WTC11 (cell line): ENCODE measurements around the gene HLCS. TPM values are rescaled to one million over a fixed set of nuclear protein-coding genes. Genes with fewer than 3 reads are reported as not detected.

Source experiments
- ATAC-seq: fragments of 200-7000 bp; cut with Tn5 transposase; 2 replicates; pipeline ENCODE4 v1.10.0; 2021; ENCODE audit warnings: mild to moderate bottlenecking, moderate library complexity
- CTCF ChIA-PET: fragments of 300-600 bp; sonication (Branson Sonifier 250); formaldehyde crosslinking; loops from one replicate; lab custom pipeline; 2021; ENCODE audit warnings: antibody characterized with exemption; lab: Charles Lee
- POLR2A ChIA-PET: fragments of 350-600 bp; sonication (Branson Sonifier 250); formaldehyde crosslinking; loops from one replicate; lab custom pipeline; 2021; ENCODE audit warnings: antibody characterized with exemption; lab: Charles Lee
- DNase-seq: peaks from one replicate; pipeline ENCODE4 v3.0.0; 2021; ENCODE audit warnings: low spot score
- H3K27ac Mint-ChIP-seq: 2 replicates; pipeline ENCODE4 v1.8.0; 2021; ENCODE audit warnings: mixed read lengths
- H3K27me3 Mint-ChIP-seq: 2 replicates; pipeline ENCODE4 v1.8.0; 2021; ENCODE audit warnings: low read depth, mild to moderate bottlenecking, moderate library complexity, mixed read lengths
- H3K36me3 Mint-ChIP-seq: 2 replicates; pipeline ENCODE4 v1.8.0; 2021; ENCODE audit warnings: mixed read lengths
- H3K4me1 Mint-ChIP-seq: 2 replicates; pipeline ENCODE4 v1.8.0; 2022; ENCODE audit warnings: mixed read lengths
- H3K4me3 Mint-ChIP-seq: 2 replicates; pipeline ENCODE4 v1.8.0; 2021; ENCODE audit warnings: mild to moderate bottlenecking, moderate library complexity, mixed read lengths
- H3K9me3 Mint-ChIP-seq: 2 replicates; pipeline ENCODE4 v1.8.0; 2021; ENCODE audit warnings: mixed read lengths
- CBFB ChIP-seq: sonication (generic); formaldehyde crosslinking; IDR thresholded peaks from 2 replicates; pipeline ENCODE4 v1.8.1; 2022; ENCODE audit warnings: mild to moderate bottlenecking, low read depth, missing genetic modification reagents
- CDX4 ChIP-seq: fragments of 250-450 bp; sonication (Bioruptor Pico); IDR thresholded peaks from 2 replicates; pipeline ENCODE4 v1.9.0; 2021; ENCODE audit warnings: moderate library complexity, mild to moderate bottlenecking, inconsistent platforms, borderline replicate concordance
- ELF4 ChIP-seq: sonication (generic); formaldehyde crosslinking; IDR thresholded peaks from 2 replicates; pipeline ENCODE4 v1.8.1; 2022; ENCODE audit warnings: low read depth, mild to moderate bottlenecking, moderate library complexity, missing genetic modification reagents
- FOXP1 ChIP-seq: sonication (generic); formaldehyde crosslinking; IDR thresholded peaks from 2 replicates; pipeline ENCODE4 v1.8.0; 2022; ENCODE audit warnings: missing genetic modification reagents, mild to moderate bottlenecking, moderate library complexity, borderline replicate concordance
- FOXP4 ChIP-seq: sonication (generic); formaldehyde crosslinking; IDR thresholded peaks from 2 replicates; pipeline ENCODE4 v1.8.0; 2022; ENCODE audit warnings: mild to moderate bottlenecking, missing genetic modification reagents
- HMGA2 ChIP-seq: fragments of 250-450 bp; sonication (Bioruptor Pico); IDR thresholded peaks from 2 replicates; pipeline ENCODE4 v1.4.0; 2021; ENCODE audit warnings: mild to moderate bottlenecking, moderate library complexity
- HMGXB4 ChIP-seq: sonication (generic); formaldehyde crosslinking; IDR thresholded peaks from 2 replicates; pipeline ENCODE4 v1.8.1; 2023; ENCODE audit warnings: mild to moderate bottlenecking, moderate library complexity, missing genetic modification reagents
- JUN ChIP-seq: sonication (generic); formaldehyde crosslinking; IDR thresholded peaks from 2 replicates; pipeline ENCODE4 v1.8.0; 2023; ENCODE audit warnings: mild to moderate bottlenecking, missing genetic modification reagents
- MYBL2 ChIP-seq: sonication (generic); formaldehyde crosslinking; IDR thresholded peaks from 2 replicates; pipeline ENCODE4 v1.8.1; 2023; ENCODE audit warnings: mild to moderate bottlenecking, moderate library complexity, missing genetic modification reagents
- NFE2L1 ChIP-seq: sonication (generic); formaldehyde crosslinking; IDR thresholded peaks from 2 replicates; pipeline ENCODE4 v1.8.1; 2023; ENCODE audit warnings: missing genetic modification reagents
- NR1H2 ChIP-seq: sonication (generic); formaldehyde crosslinking; IDR thresholded peaks from 2 replicates; pipeline ENCODE4 v1.9.0; 2021; ENCODE audit warnings: mild to moderate bottlenecking, moderate library complexity, missing genetic modification reagents
- NR2C2 ChIP-seq: sonication (generic); formaldehyde crosslinking; IDR thresholded peaks from 2 replicates; pipeline ENCODE4 v1.8.0; 2022; ENCODE audit warnings: mild to moderate bottlenecking, missing genetic modification reagents
- OVOL2 ChIP-seq: fragments of 250-450 bp; sonication (Bioruptor Pico); IDR thresholded peaks from 2 replicates; pipeline ENCODE4 v1.9.0; 2021; ENCODE audit warnings: mild to moderate bottlenecking, borderline replicate concordance
- RORB ChIP-seq: fragments of 250-450 bp; sonication (Bioruptor Pico); IDR thresholded peaks from 2 replicates; pipeline ENCODE4 v1.9.0; 2021; ENCODE audit warnings: mild to moderate bottlenecking
- SOX15 ChIP-seq: fragments of 250-450 bp; sonication (Bioruptor Pico); IDR thresholded peaks from 2 replicates; pipeline ENCODE4 v1.9.0; 2021; ENCODE audit warnings: mild to moderate bottlenecking
- TCF7 ChIP-seq: sonication (generic); formaldehyde crosslinking; IDR thresholded peaks from 2 replicates; pipeline ENCODE4 v1.8.0; 2022; ENCODE audit warnings: mild to moderate bottlenecking, low read depth, missing genetic modification reagents, moderate library complexity
- TEAD1 ChIP-seq: sonication (generic); formaldehyde crosslinking; IDR thresholded peaks from 2 replicates; pipeline ENCODE4 v1.8.0; 2022; ENCODE audit warnings: mild to moderate bottlenecking, missing genetic modification reagents
- TP53 ChIP-seq: sonication (generic); formaldehyde crosslinking; IDR thresholded peaks from 2 replicates; pipeline ENCODE4 v1.8.1; 2023; ENCODE audit warnings: mild to moderate bottlenecking, missing genetic modification reagents
- USF1 ChIP-seq: sonication (generic); formaldehyde crosslinking; IDR thresholded peaks from 2 replicates; pipeline ENCODE4 v1.8.0; 2022; ENCODE audit warnings: mild to moderate bottlenecking, missing genetic modification reagents
- USF2 ChIP-seq: sonication (generic); formaldehyde crosslinking; IDR thresholded peaks from 2 replicates; pipeline ENCODE4 v1.8.1; 2023; ENCODE audit warnings: mild to moderate bottlenecking, missing genetic modification reagents, moderate library complexity
- ZMAT4 ChIP-seq: fragments of 250-450 bp; sonication (Bioruptor Pico); IDR thresholded peaks from 2 replicates; pipeline ENCODE4 v1.9.0; 2021; ENCODE audit warnings: mild to moderate bottlenecking
- ZNF263 ChIP-seq: sonication (generic); formaldehyde crosslinking; IDR thresholded peaks from 2 replicates; pipeline ENCODE4 v1.8.1; 2022; ENCODE audit warnings: low read depth, mild to moderate bottlenecking, moderate library complexity, missing genetic modification reagents
- ZNF423 ChIP-seq: fragments of 250-450 bp; sonication (Bioruptor Pico); IDR thresholded peaks from 2 replicates; pipeline ENCODE4 v2.1.2; 2022; ENCODE audit warnings: mild to moderate bottlenecking, moderate library complexity
- ZSCAN18 ChIP-seq: fragments of 250-450 bp; sonication (Bioruptor Pico); IDR thresholded peaks from 2 replicates; pipeline ENCODE4 v2.1.2; 2022; ENCODE audit warnings: mild to moderate bottlenecking, moderate library complexity
- total RNA-seq: library from RNA; stranded (reverse); gene quantifications from 3 replicates; pipeline ENCODE4 v1.2.3, GENCODE V29; 2021

HLCS gene
- total RNA-seq, 1 experiment from 2014 or later, result 9.3 TPM

- CTCF ChIA-PET, result interaction anchor here (1.3 to 1.6 kb wide), 2 partner anchors 8 to 26 kb away, joined by 4 to 5 read pairs; no protein-coding TSS in a partner anchor
- TF ChIP-seq NFE2L1, result no peak
- TF ChIP-seq HMGA2 (CRISPR knock-in tag), result no peak
- no peak for TF ChIP-seq ZMAT4
- TF ChIP-seq NR1H2 (CRISPR knock-in tag), result no peak
- no peak for TF ChIP-seq MYBL2 (CRISPR knock-in tag)
- TF ChIP-seq FOXP1, result no peak
- H3K9me3 Mint-ChIP-seq, result no peaks in the 10 kb centered on the region
- DNase-seq, result no peak
- no peaks in the 10 kb centered on the region for H3K36me3 Mint-ChIP-seq
- POLR2A ChIA-PET, result no interaction called here
- no peaks in the 10 kb centered on the region for H3K4me1 Mint-ChIP-seq
- no peak overlapping the region for H3K4me3 Mint-ChIP-seq
- ATAC-seq, result no peak
- no peaks in the 10 kb centered on the region for H3K27me3 Mint-ChIP-seq
- H3K27ac Mint-ChIP-seq, result no peak overlapping the region
These were observed 138.3 kb downstream of the HLCS start for GRCh38 chr21:36828208-36828607.

GRCh38 chr21:36825658-36826057, 140.8 kb downstream of the HLCS start:
- H3K27me3 Mint-ChIP-seq, result no peaks in the 10 kb centered on the region
- TF ChIP-seq NFE2L1 (no peak), TCF7 (CRISPR knock-in tag) (no peak), USF1 (CRISPR knock-in tag) (no peak), OVOL2 (CRISPR knock-in tag) (no peak), CDX4 (CRISPR knock-in tag) (no peak), FOXP4 (CRISPR knock-in tag) (no peak), CBFB (CRISPR knock-in tag) (no peak), TEAD1 (CRISPR knock-in tag) (no peak), HMGXB4 (CRISPR knock-in tag) (no peak)
- no peak overlapping the region for H3K27ac Mint-ChIP-seq
- ChIA-PET POLR2A (no interaction called here), CTCF (no interaction called here)
- DNase-seq (no peak), ATAC-seq (no peak)
- H3K9me3 Mint-ChIP-seq, result no peaks in the 10 kb centered on the region
- H3K4me3 Mint-ChIP-seq, result no peak overlapping the region
- H3K36me3 Mint-ChIP-seq, result no peaks in the 10 kb centered on the region
- H3K4me1 Mint-ChIP-seq, result peaks cover 5% of the 10 kb centered on the region; the same call in 1 of the 2 replicates

GRCh38 chr21:36821032-36821299, 145.5 kb downstream of the HLCS start:
- DNase-seq, result no peak
- Mint-ChIP-seq H3K4me1 (peaks cover 14% of the 10 kb centered on the region), H3K27ac (no peak overlapping the region), H3K36me3 (no peaks in the 10 kb centered on the region), H3K27me3 (no peaks in the 10 kb centered on the region), H3K9me3 (no peaks in the 10 kb centered on the region), H3K4me3 (no peak overlapping the region)
- POLR2A ChIA-PET, result interaction anchor here (0.6 kb wide), 1 partner anchor 49 kb away, joined by 6 read pairs; no protein-coding TSS in a partner anchor
- ATAC-seq, result no peak
- CTCF ChIA-PET, result interaction anchor here (1.7 to 2.0 kb wide), 2 partner anchors 33 to 97 kb away, joined by 7 to 8 read pairs; no protein-coding TSS in a partner anchor
- TF ChIP-seq HMGA2 (CRISPR knock-in tag) (no peak), ZNF423 (CRISPR knock-in tag) (no peak), RORB (CRISPR knock-in tag) (no peak), FOXP4 (CRISPR knock-in tag) (no peak), ELF4 (CRISPR knock-in tag) (no peak), OVOL2 (CRISPR knock-in tag) (no peak), JUN (no peak), SOX15 (CRISPR knock-in tag) (no peak), ZNF263 (CRISPR knock-in tag) (no peak), TP53 (no peak), NR2C2 (no peak), USF2 (CRISPR knock-in tag) (no peak), ZSCAN18 (CRISPR knock-in tag) (no peak), CBFB (CRISPR knock-in tag) (no peak), TEAD1 (CRISPR knock-in tag) (no peak), NR1H2 (CRISPR knock-in tag) (no peak)
